Suprapubic skin (tissue), 2 donors: ENCODE data around the gene CHRNA10.

Experiments
- EP300 ChIP-seq: sonication (generic); formaldehyde crosslinking; IDR thresholded peaks from one replicate; pipeline ENCODE4 v1.6.1; 2017; ENCODE audit warnings: antibody characterized with exemption
- POLR2A ChIP-seq, 2 donors: fragments of 450-650 bp; IDR thresholded peaks; one replicate each; pipeline ENCODE4 v1.6.1; 2017; ENCODE audit warnings: antibody characterized with exemption in 2 of 2, mild to moderate bottlenecking in 2 of 2, moderate library complexity in 2 of 2

DNA sequence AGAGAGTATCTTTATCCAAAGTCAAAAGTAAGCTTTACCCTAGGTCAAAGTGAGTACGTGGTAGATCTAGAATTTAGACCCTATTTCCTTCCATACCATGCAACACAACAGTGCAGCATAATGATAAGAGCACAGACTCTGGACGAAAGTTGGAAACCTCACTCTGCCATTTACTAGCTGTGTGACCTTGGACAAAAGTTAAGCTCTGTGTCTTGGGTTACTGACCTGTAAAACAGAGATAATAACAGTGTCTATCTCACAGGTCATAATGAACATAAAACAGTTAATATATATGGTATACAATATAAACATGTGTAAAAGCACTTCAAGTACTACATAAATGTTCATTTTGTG lies 13.6 kb upstream of the CHRNA10 start:
- TF ChIP-seq EP300 (no peak), POLR2A (IDR thresholded peaks at IDR 0.05) (no peak)
